B cell (primary cell): Measurements from ENCODE around the gene ZNF407. TPM values are rescaled to one million over a fixed set of nuclear protein-coding genes. Genes with fewer than 3 reads are reported as not detected.

Experiments used
- ATAC-seq: fragments of 200-7000 bp; cut with Tn5 transposase; one replicate; pipeline ENCODE4 v1.10.0; 2021; ENCODE audit warnings: low read depth, mild to moderate bottlenecking, moderate number of reproducible peaks, moderate library complexity
- CTCF ChIA-PET: fragments of 350-600 bp; sonication (Branson Sonifier 250); formaldehyde crosslinking; loops from one replicate; lab custom pipeline; 2021; ENCODE audit warnings: antibody characterized with exemption, inconsistent platforms; lab: Charles Lee
- POLR2A ChIA-PET: fragments of 350-600 bp; sonication (Branson Sonifier 250); formaldehyde crosslinking; loops from one replicate; lab custom pipeline; 2021; ENCODE audit warnings: antibody characterized with exemption; lab: Charles Lee
- DNase-seq: peaks from one replicate; pipeline ENCODE4 v3.0.0; 2013
- H2AFZ ChIP-seq: 2 replicates; pipeline ENCODE4 v1.6.1; 2012; ENCODE audit warnings: mild to moderate bottlenecking, low read depth, low read length; ENCODE audit not compliant: insufficient read depth, poor library complexity, severe bottlenecking
- H3K27ac ChIP-seq, 2 donors: 1 replicate in 1 of 2; 2 replicates in 1 of 2; pipeline ENCODE4 v1.5.1; 2012 to 2013; ENCODE audit warnings: low read length in 2 of 2, mild to moderate bottlenecking in 2 of 2, moderate library complexity in 1 of 2
- H3K27me3 ChIP-seq, 4 experiments: fragments of 200-600 bp in 1 of 4; sonication (generic) in 1 of 4; replicated peaks in 1 of 4; 1 replicate in 2 of 4; 2 replicates in 2 of 4; pipeline versions ENCODE4 v1.6.1 to v1.7.0; 2013 to 2016; ENCODE audit warnings: low read length in 3 of 4, mild to moderate bottlenecking in 2 of 4, mixed read lengths in 1 of 4, moderate library complexity in 1 of 4; ENCODE audit not compliant: insufficient read depth in 4 of 4, control insufficient read depth in 3 of 4; ENCODE audit errors: control extremely low read depth in 1 of 4
- H3K36me3 ChIP-seq, 2 experiments: replicated peaks in 1 of 2; 1 replicate in 1 of 2; 2 replicates in 1 of 2; pipeline versions ENCODE4 v1.6.1 to v1.7.1; 2013; ENCODE audit warnings: low read length in 1 of 2; ENCODE audit not compliant: insufficient read depth in 2 of 2, control insufficient read depth in 1 of 2; ENCODE audit errors: control extremely low read depth in 1 of 2, extremely low read depth in 1 of 2
- H3K4me1 ChIP-seq, 2 donors: fragments of 200-600 bp in 1 of 2; sonication (generic) in 1 of 2; 1 replicate in 1 of 2; 2 replicates in 1 of 2; pipeline versions ENCODE4 v1.5.1 to v1.6.1; 2013 to 2017; ENCODE audit warnings: low read length in 2 of 2; ENCODE audit not compliant: control insufficient read depth in 2 of 2, insufficient read depth in 2 of 2
- H3K4me2 ChIP-seq: replicated peaks from 2 replicates; pipeline ENCODE3; 2012; ENCODE audit warnings: mild to moderate bottlenecking, low read depth, low read length; ENCODE audit not compliant: poor library complexity, severe bottlenecking
- H3K4me3 ChIP-seq, 5 experiments: fragments of 200-600 bp in 1 of 5; sonication (generic) in 1 of 5; 1 replicate in 3 of 5; 2 replicates in 2 of 5; pipeline versions ENCODE4 v1.5.1 to v1.7.0; 2011 to 2016; ENCODE audit warnings: low read length in 4 of 5, mild to moderate bottlenecking in 4 of 5, low read depth in 2 of 5, control low read depth in 1 of 5, moderate library complexity in 1 of 5; ENCODE audit not compliant: insufficient read depth in 1 of 5; ENCODE audit errors: control extremely low read depth in 1 of 5, extremely low read depth in 1 of 5
- H3K79me2 ChIP-seq: fragments of 200-600 bp; sonication (generic); one replicate; pipeline ENCODE4 v1.6.0; 2016; ENCODE audit warnings: low read length; ENCODE audit not compliant: control insufficient read depth, insufficient read depth
- H3K9ac ChIP-seq: fragments of 200-600 bp; sonication (generic); 2 replicates; pipeline ENCODE4 v1.6.1; 2017; ENCODE audit warnings: mild to moderate bottlenecking, low read length, moderate library complexity
- H3K9me3 ChIP-seq, 3 donors: one replicate each; pipeline versions ENCODE4 v1.6.1 to v1.7.1; 2013; ENCODE audit warnings: low read length in 2 of 3; ENCODE audit not compliant: control insufficient read depth in 2 of 3, insufficient read depth in 1 of 3; ENCODE audit errors: control extremely low read depth in 1 of 3
- H4K20me1 ChIP-seq: 2 replicates; pipeline ENCODE4 v1.6.0; 2012; ENCODE audit warnings: mild to moderate bottlenecking, low read length; ENCODE audit not compliant: insufficient read depth, control insufficient read depth, poor library complexity, severe bottlenecking
- H3K27ac Mint-ChIP-seq: one replicate; pipeline ENCODE4 v1.8.0; 2021; ENCODE audit warnings: mixed read lengths
- H3K27me3 Mint-ChIP-seq: one replicate; pipeline ENCODE4 v1.8.0; 2021; ENCODE audit warnings: mixed read lengths
- H3K4me1 Mint-ChIP-seq: one replicate; pipeline ENCODE4 v1.8.0; 2021; ENCODE audit warnings: mixed read lengths
- H3K4me3 Mint-ChIP-seq: one replicate; pipeline ENCODE4 v1.8.0; 2021; ENCODE audit warnings: mixed read lengths
- H3K9me3 Mint-ChIP-seq: one replicate; pipeline ENCODE4 v1.8.0; 2022; ENCODE audit warnings: mixed read lengths; ENCODE audit not compliant: insufficient read depth
- CTCF ChIP-seq: fragments of 200-600 bp; IDR thresholded peaks from one replicate; pipeline ENCODE4 v1.8.0; 2022; ENCODE audit warnings: antibody characterized with exemption, mild to moderate bottlenecking
- EZH2 ChIP-seq: IDR thresholded peaks from 2 replicates; pipeline ENCODE4 v1.6.1; 2012; ENCODE audit warnings: borderline replicate concordance, low read depth, mild to moderate bottlenecking, moderate library complexity, low read length; ENCODE audit not compliant: insufficient read depth, poor library complexity, severe bottlenecking
- WGBS: methylation state at CpG from one replicate; pipeline ENCODE4 v1.1.5; 2013; ENCODE audit warnings: missing lambda C conversion rate; ENCODE audit not compliant: insufficient coverage; 5-methylcytosine and 5-hydroxymethylcytosine counted together
- intact Hi-C: fragments of 100-400 bp; cut with micrococcal nuclease; formaldehyde crosslinking; loops from one replicate; pipeline ENCODE4 v1.10.0; 2022
- polyA plus RNA-seq: library from polyadenylated mRNA; depleted of rRNA; stranded (reverse); fragments of >200 nt; gene quantifications from 2 replicates; pipeline ENCODE4 v1.2.3, GENCODE V29; 2012
- total RNA-seq, 2 donors: library from RNA; stranded (reverse); fragments of 120-200 nt in 1 of 2; gene quantifications; 1 replicate in 1 of 2; 2 replicates in 1 of 2; pipeline versions ENCODE4 v1.2.3 to v1.2.4, GENCODE V29; 2013 to 2022

ZNF407 gene
- total and polyA plus RNA-seq, 2 donors (not counting 1 experiment from before 2014, with no cell fraction given): 4.5 to 37.1 TPM

GRCh38 chr18:74825460-74825859, 227.8 kb downstream of the ZNF407 start:
- no peaks in the 10 kb centered on the region for H3K9me3 ChIP-seq
- DNase-seq (no peak), ATAC-seq (no peak)
- H3K27me3 Mint-ChIP-seq: no peaks in the 10 kb centered on the region
- no peak overlapping the region for H3K27ac ChIP-seq
- no peaks in the 10 kb centered on the region for H3K79me2 ChIP-seq
- no peaks in the 10 kb centered on the region for H3K4me1 ChIP-seq
- H3K36me3 ChIP-seq: peaks cover 2% of the 10 kb centered on the region in 2 experiments
- no peak overlapping the region for H3K4me2 ChIP-seq
- H3K4me3 Mint-ChIP-seq: no peak overlapping the region
- TF ChIP-seq CTCF (no peak), EZH2 (no peak)
- ChIA-PET POLR2A (no interaction called here), CTCF (no interaction called here)
- intact Hi-C loops: no loop called here
- no peak overlapping the region for H3K4me3 ChIP-seq
- peaks cover 4% of the 10 kb centered on the region for H3K9me3 Mint-ChIP-seq
- H3K27ac Mint-ChIP-seq: no peak overlapping the region
- no peaks in the 10 kb centered on the region for H4K20me1 ChIP-seq
- 80% methylated on average over 1 of the region's 1 CpG for WGBS
- H2AFZ ChIP-seq: no peak overlapping the region
- no peak overlapping the region for H3K9ac ChIP-seq
- no peaks in the 10 kb centered on the region for H3K27me3 ChIP-seq
- H3K4me1 Mint-ChIP-seq: peaks cover 6% of the 10 kb centered on the region

GRCh38 chr18:74826572-74826971, 228.9 kb downstream of the ZNF407 start:
- ChIA-PET CTCF (no interaction called here), POLR2A (no interaction called here)
- DNase-seq: no peak
- H3K79me2 ChIP-seq: no peaks in the 10 kb centered on the region
- no peaks in the 10 kb centered on the region for H4K20me1 ChIP-seq
- Mint-ChIP-seq H3K27ac (no peak overlapping the region), H3K4me1 (peaks cover 6% of the 10 kb centered on the region), H3K9me3 (no peaks in the 10 kb centered on the region), H3K27me3 (no peaks in the 10 kb centered on the region), H3K4me3 (no peak overlapping the region)
- H3K36me3 ChIP-seq: peaks cover 2% of the 10 kb centered on the region in 2 experiments
- H3K27me3 ChIP-seq: no peaks in the 10 kb centered on the region
- no peak for ATAC-seq
- H2AFZ ChIP-seq: no peak overlapping the region
- no peak overlapping the region for H3K9ac ChIP-seq
- no peaks in the 10 kb centered on the region for H3K4me1 ChIP-seq
- WGBS: 100% methylated on average over 3 of the region's 5 CpGs
- H3K9me3 ChIP-seq: no peaks in the 10 kb centered on the region
- no peak for TF ChIP-seq EZH2
- no peak for TF ChIP-seq CTCF
- H3K4me2 ChIP-seq: no peak overlapping the region
- H3K4me3 ChIP-seq: no peak overlapping the region
- intact Hi-C loops: no loop called here
- no peak overlapping the region for H3K27ac ChIP-seq
